OCI-LY7 (cell line): Measurements from ENCODE around the gene AEN. TPM values are rescaled to one million over a fixed set of nuclear protein-coding genes. Genes with fewer than 3 reads are reported as not detected.

Source experiments
- microRNA-seq: library from miRNA; unstranded; fragments of <30 nt; microRNA quantifications from one replicate; pipeline ENCODE4 v1.2.0, GENCODE V29; 2022; ENCODE audit warnings: borderline replicate concordance
- small RNA-seq: library from RNA; depleted of rRNA; stranded (forward); fragments of <200 nt; gene quantifications from one replicate; pipeline ENCODE3, GENCODE V24; 2014
- total RNA-seq, 2 experiments: library from RNA; depleted of rRNA in 1 of 2; stranded (reverse); fragments of >200 nt in 1 of 2; shearing (Covaris generic) in 1 of 2; gene quantifications; 2 replicates each; pipeline ENCODE4 v1.2.3, GENCODE V29; 2014 to 2022

AEN gene
- total RNA-seq, 2 experiments from 2014 or later = 43.1 to 66.6 TPM

Small RNA genes within 50 kb of the gene (microRNA-seq; reads per million reads assigned to microRNA genes)
- gene MIR1179 (not detected), gene MIR3529 (not detected), gene MIR7-2 (not detected)

Small RNA genes within 50 kb of the gene (small RNA-seq; reads per million reads assigned to genes)
- gene MIR1179 = not detected
- not detected for gene MIR7-2

Other genes starting within 250 kb of the AEN start
- 30.4 and 32.4 TPM in 2 replicates for gene MRPL46, start 154.0 kb upstream of the AEN start, total RNA-seq (2014; rRNA removed; shearing (Covaris generic))
- 32.3 and 37.2 TPM in 2 replicates for gene MRPL46, start 154.0 kb upstream of the AEN start, total RNA-seq (2022)
- 49.8 and 61.6 TPM in 2 replicates for gene MRPS11, start 153.6 kb upstream of the AEN start, total RNA-seq (2014; rRNA removed; shearing (Covaris generic))
- 82.6 and 84.0 TPM in 2 replicates for gene MRPS11, start 153.6 kb upstream of the AEN start, total RNA-seq (2022)
- gene DET1, start 74.7 kb upstream of the AEN start, total RNA-seq (2014; rRNA removed; shearing (Covaris generic)) = 7.1 and 9.8 TPM in 2 replicates
- gene DET1, start 74.7 kb upstream of the AEN start, total RNA-seq (2022) = 9.7 and 9.8 TPM in 2 replicates
- 345 and 502 TPM in 2 replicates for gene ISG20, start 17.7 kb downstream of the AEN start, total RNA-seq (2014; rRNA removed; shearing (Covaris generic))
- 244 and 310 TPM in 2 replicates for gene ISG20, start 17.7 kb downstream of the AEN start, total RNA-seq (2022)
- gene ACAN, start 182.1 kb downstream of the AEN start, total RNA-seq (2014; rRNA removed; shearing (Covaris generic)) = not detected in 2 replicates
- not detected in 2 replicates for gene ACAN, start 182.1 kb downstream of the AEN start, total RNA-seq (2022)